ENCODE measurements around the gene TRIOBP.

The TRIOBP gene

GRCh38 chr22:37672206-37672919 lies 24.5 kb upstream of the TRIOBP start:
- no peak overlapping the region for H3K4me3 ChIP-seq (ENCODE audit: low read length)
- TF ChIP-seq CTCF (IDR thresholded peaks at IDR 0.05; ENCODE audit: insufficient read depth, low read depth, low read length, missing control alignments) = no peak
- no peak for DNase-seq (ENCODE audit: low read depth)

- no peak for TF ChIP-seq CTCF (IDR thresholded peaks at IDR 0.05; ENCODE audit: insufficient read depth, low read depth, low read length, missing control alignments)
- DNase-seq (ENCODE audit: low read depth) = no peak
- no peak overlapping the region for H3K4me3 ChIP-seq (ENCODE audit: low read length)
Observed at GRCh38 chr22:37672920-37673455, 23.9 kb upstream of the TRIOBP start.

- H3K4me3 ChIP-seq (ENCODE audit: low read length) = no peak overlapping the region
- no peak for DNase-seq (ENCODE audit: low read depth)
- no peak for TF ChIP-seq CTCF (IDR thresholded peaks at IDR 0.05; ENCODE audit: insufficient read depth, low read depth, low read length, missing control alignments)
Observed at GRCh38 chr22:37674248-37674647, 22.6 kb upstream of the TRIOBP start.

- DNase-seq (ENCODE audit: low read depth) = peak; percentile 92
- H3K4me3 ChIP-seq (ENCODE audit: low read length) = peak within 1 kb of the TSS; percentile 46
- TF ChIP-seq CTCF (IDR thresholded peaks at IDR 0.05; ENCODE audit: insufficient read depth, low read depth, low read length, missing control alignments) = no peak
Observed at GRCh38 chr22:37674951-37675929, 21.6 kb upstream of the TRIOBP start, which contains the start of gene LGALS1. Gene LGALS1 (plus strand): TSS chr22:37675636. CDS start chr22:37675703, 67 bp downstream.

- TF ChIP-seq CTCF (IDR thresholded peaks at IDR 0.05; ENCODE audit: insufficient read depth, low read depth, low read length, missing control alignments) = no peak
- DNase-seq (ENCODE audit: low read depth) = peak; percentile 20
- H3K4me3 ChIP-seq (ENCODE audit: low read length) = peak overlapping the region; percentile 46
Observed at GRCh38 chr22:37675930-37676735, 20.7 kb upstream of the TRIOBP start.

Data from epithelial cell of esophagus (primary cell).